Measurements from ENCODE around the gene ACTN3. TPM values are rescaled to one million over a fixed set of nuclear protein-coding genes. Genes with fewer than 3 reads are reported as not detected.
"Not testable (repeated sequence)": the region's sequence is repeated elsewhere in the genome, so short reads cannot be mapped to it uniquely, and the experiment has no call there.

ACTN3 gene
- total RNA-seq, 2 experiments from 2014 or later, result 0.26 to 0.27 TPM

DNA sequence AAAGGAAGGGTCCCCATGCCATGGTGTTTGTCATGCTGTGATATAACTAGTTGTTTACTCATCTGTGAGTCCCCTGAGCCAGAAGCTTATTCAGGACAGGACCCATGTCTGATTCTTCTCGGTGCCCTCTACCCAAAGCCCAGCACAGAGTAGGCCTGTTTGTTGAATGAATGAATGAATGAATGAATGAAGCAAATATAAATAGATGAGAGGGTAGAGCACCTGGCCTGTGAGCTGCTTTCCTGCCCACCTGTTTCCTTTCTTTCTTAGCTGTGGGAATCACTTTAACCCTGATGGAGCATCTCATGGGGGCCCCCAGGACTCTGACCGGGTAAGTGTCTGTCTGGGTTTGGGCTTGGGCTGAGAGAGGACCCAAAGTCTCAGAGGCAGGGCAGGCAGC is 53.5 kb downstream of the ACTN3 start:
- POLR2A ChIA-PET, result no interaction called here
- Mint-ChIP-seq H3K9me3 (ENCODE audit: low read depth) (no peaks in the 10 kb centered on the region), H3K27ac (no peak overlapping the region), H3K4me3 (no peak overlapping the region), H3K36me3 (ENCODE audit: low read depth) (peaks cover 8% of the 10 kb centered on the region), H3K4me1 (peaks cover 3% of the 10 kb centered on the region), H3K27me3 (no peaks in the 10 kb centered on the region)
- ATAC-seq (no peak), DNase-seq (no peak)
- intact Hi-C loops (cut with DNase I, micrococcal nuclease), result no loop called here
- CTCF ChIA-PET, result interaction anchor here (0.6 to 1.0 kb wide), 2 partner anchors 22 to 234 kb away, joined by 3 to 5 read pairs; no protein-coding TSS in a partner anchor

DNA sequence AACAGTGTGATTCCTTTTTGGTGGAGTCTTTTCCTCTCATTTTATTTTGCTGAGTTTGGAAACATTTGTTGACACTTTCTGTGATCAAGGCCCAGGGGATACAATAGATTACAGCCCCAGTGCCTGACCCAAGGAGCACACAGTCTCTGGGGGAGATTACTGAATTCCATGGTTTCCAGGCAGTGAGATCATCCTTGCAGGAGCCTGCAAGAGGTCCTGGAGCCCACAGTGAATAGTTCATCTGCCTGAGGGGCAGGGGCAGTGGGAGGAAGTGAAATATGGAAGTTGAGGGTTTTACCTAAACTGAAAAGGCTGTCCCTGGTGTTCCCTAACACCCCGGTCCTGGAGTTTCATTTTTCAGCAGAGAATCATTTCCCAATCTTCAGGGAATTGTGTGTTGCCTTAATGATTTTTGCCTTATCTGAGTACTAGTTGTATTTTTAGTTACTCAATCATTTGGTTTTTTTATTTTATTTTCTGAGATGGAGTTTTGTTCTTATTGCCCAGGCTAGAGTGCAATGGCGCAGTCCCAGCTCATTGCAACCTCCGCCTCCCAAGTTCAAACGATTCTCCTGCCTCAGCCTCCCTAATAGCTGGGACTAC is 54.0 kb downstream of the ACTN3 start:
- H3K36me3 Mint-ChIP-seq (ENCODE audit: low read depth), result peaks cover 8% of the 10 kb centered on the region
- H3K27ac Mint-ChIP-seq, result no peak overlapping the region
- ChIA-PET POLR2A (interaction anchor here (0.5 kb wide), 1 partner anchor 16 kb away, joined by 4 read pairs; the partner anchor contains the start of gene RBM14), CTCF (interaction anchor here (1.0 kb wide), 1 partner anchor 23 kb away, joined by 5 read pairs; no protein-coding TSS in a partner anchor)
- H3K27me3 Mint-ChIP-seq, result no peaks in the 10 kb centered on the region
- no peaks in the 10 kb centered on the region for H3K9me3 Mint-ChIP-seq (ENCODE audit: low read depth)
- ATAC-seq, result no peak
- no peaks in the 10 kb centered on the region for H3K4me1 Mint-ChIP-seq
- no peak for DNase-seq
- intact Hi-C loops (cut with DNase I, micrococcal nuclease), result no loop called here
- H3K4me3 Mint-ChIP-seq, result no peak overlapping the region

DNA sequence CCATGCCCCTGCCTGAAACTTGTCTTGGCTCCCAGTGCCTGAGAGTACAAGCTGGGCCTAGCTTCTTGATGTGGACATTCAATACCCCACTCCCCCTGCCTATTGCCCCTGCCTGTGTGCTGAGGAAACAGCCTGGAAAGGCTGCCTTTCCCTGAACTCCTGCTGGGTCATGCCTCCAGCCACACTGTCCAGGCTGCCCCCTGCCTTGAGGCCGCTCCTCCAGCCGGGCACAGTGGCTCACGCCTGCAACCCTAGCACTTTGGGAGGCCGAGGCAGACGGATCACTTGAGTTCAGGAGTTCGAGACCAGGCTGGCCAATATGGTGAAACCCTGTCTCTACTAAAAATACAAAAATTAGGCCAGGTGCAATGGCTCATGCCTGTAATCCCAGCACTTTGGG is 56.4 kb downstream of the ACTN3 start:
- POLR2A ChIA-PET, result interaction anchor here (0.5 kb wide), 1 partner anchor 11 kb away, joined by 10 read pairs; no protein-coding TSS in a partner anchor
- Mint-ChIP-seq H3K4me3 (no peak overlapping the region), H3K27me3 (no peaks in the 10 kb centered on the region), H3K9me3 (ENCODE audit: low read depth) (no peaks in the 10 kb centered on the region), H3K4me1 (no peaks in the 10 kb centered on the region), H3K36me3 (ENCODE audit: low read depth) (peaks cover 8% of the 10 kb centered on the region), H3K27ac (no peak overlapping the region)
- CTCF ChIA-PET, result no interaction called here
- ATAC-seq, result no peak
- intact Hi-C loops (cut with DNase I, micrococcal nuclease), result no loop called here
- DNase-seq, result no peak

DNA sequence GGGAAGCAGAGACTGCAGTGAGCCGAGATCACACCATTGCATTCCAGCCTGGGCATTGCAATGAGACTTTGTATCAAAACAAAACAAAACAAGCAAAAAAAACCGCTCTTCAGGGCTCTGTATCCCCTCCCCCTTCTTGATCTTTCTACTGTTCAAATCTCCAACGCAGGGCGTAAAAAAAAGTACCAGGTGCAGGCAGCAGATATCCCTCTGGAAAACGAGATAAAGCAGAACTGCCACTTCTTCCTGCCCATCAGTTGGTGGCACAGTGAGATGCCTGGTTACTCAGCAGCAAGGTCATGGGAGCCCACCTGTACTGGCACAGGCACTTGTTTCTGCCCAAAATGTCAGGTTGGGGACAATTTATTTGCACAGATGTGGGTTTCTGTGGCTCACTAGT is 57.5 kb downstream of the ACTN3 start:
- Mint-ChIP-seq H3K36me3 (ENCODE audit: low read depth) (peaks cover 8% of the 10 kb centered on the region), H3K4me1 (no peaks in the 10 kb centered on the region), H3K27me3 (no peaks in the 10 kb centered on the region), H3K27ac (no peak overlapping the region), H3K4me3 (no peak overlapping the region), H3K9me3 (ENCODE audit: low read depth) (no peaks in the 10 kb centered on the region)
- intact Hi-C loops (cut with DNase I, micrococcal nuclease), result no loop called here
- no peak for DNase-seq
- no peak for ATAC-seq
- ChIA-PET CTCF (no interaction called here), POLR2A (interaction anchor here (0.5 kb wide), 1 partner anchor 52 kb away, joined by 8 read pairs; no protein-coding TSS in a partner anchor)

DNA sequence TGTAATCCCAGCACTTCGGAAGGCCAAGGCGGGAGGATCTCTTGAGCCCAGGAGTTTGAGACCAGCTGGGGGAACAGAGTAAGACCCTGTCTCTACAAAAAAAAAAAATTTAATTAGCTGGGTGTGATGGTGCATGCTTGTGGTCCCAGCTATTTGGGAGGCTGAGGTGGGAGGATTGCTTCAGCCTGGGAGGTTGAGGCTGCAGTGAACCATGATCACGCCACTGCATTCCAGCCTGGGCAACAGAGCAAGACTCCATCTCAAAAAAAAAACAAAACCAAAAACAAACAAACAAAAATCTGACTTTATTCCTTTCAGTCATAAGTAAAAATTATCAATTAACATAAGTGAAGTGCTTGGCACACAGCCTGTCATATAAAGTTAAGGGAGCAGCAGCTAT is 59.9 kb downstream of the ACTN3 start:
- H3K36me3 Mint-ChIP-seq (ENCODE audit: low read depth); H3K27me3 Mint-ChIP-seq; intact Hi-C loops (cut with DNase I, micrococcal nuclease); ATAC-seq; H3K27ac Mint-ChIP-seq; H3K4me3 Mint-ChIP-seq; H3K9me3 Mint-ChIP-seq (ENCODE audit: low read depth); DNase-seq; H3K4me1 Mint-ChIP-seq: not testable (repeated sequence)
- CTCF ChIA-PET, result interaction anchor here (0.8 kb wide), 1 partner anchor 15 kb away, joined by 5 read pairs; no protein-coding TSS in a partner anchor
- POLR2A ChIA-PET, result interaction anchor here (0.8 kb wide), 1 partner anchor 10 kb away, joined by 3 read pairs; the partner anchor contains the start of gene RBM14

DNA sequence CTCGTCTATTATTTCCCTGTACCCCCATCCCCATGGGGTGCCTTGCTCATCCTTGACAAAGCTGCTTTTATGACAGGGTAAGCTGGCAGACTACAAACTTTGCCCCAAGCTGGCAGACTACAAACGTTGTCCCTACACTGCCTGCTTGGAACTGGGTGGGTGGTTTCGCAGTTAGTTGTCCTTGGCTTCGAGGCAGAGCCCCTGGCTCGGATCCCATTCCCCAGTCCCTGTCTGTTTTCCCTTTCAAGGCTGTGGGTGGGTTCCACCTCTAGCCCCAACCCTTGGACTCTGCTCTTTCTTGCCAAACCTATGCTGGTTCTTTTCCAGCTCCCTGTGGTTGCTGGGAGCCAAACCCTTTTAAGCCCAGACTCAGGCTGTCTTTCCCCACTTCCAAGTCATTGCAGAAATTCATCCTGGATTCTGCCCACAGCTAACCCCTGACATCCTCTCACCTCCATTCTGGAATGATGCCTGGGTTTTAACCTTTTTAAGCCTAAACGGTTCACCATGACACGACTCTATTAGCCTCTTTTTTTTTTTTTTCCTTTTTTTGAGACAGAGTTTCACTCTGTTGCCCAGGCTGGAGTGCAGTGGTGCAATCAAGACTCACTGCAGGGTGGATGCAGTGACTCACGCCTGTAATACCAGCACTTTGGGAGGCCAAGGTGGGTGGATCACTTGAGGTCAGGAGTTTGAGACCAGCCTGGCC is 60.6 kb downstream of the ACTN3 start:
- POLR2A ChIA-PET, result interaction anchor here (0.7 to 0.8 kb wide), 2 partner anchors 9 to 22 kb away, joined by 3 to 4 read pairs; partner anchors contain the start of gene RBM14
- no peak for ATAC-seq
- no peak for DNase-seq
- Mint-ChIP-seq H3K9me3 (ENCODE audit: low read depth) (no peaks in the 10 kb centered on the region), H3K27me3 (no peaks in the 10 kb centered on the region), H3K36me3 (ENCODE audit: low read depth) (peaks cover 4% of the 10 kb centered on the region), H3K4me3 (no peak overlapping the region), H3K4me1 (peaks cover 8% of the 10 kb centered on the region), H3K27ac (no peak overlapping the region)
- intact Hi-C loops (cut with DNase I, micrococcal nuclease), result no loop called here
- CTCF ChIA-PET, result interaction anchor here (0.8 kb wide), 1 partner anchor 14 kb away, joined by 5 read pairs; no protein-coding TSS in a partner anchor

DNA sequence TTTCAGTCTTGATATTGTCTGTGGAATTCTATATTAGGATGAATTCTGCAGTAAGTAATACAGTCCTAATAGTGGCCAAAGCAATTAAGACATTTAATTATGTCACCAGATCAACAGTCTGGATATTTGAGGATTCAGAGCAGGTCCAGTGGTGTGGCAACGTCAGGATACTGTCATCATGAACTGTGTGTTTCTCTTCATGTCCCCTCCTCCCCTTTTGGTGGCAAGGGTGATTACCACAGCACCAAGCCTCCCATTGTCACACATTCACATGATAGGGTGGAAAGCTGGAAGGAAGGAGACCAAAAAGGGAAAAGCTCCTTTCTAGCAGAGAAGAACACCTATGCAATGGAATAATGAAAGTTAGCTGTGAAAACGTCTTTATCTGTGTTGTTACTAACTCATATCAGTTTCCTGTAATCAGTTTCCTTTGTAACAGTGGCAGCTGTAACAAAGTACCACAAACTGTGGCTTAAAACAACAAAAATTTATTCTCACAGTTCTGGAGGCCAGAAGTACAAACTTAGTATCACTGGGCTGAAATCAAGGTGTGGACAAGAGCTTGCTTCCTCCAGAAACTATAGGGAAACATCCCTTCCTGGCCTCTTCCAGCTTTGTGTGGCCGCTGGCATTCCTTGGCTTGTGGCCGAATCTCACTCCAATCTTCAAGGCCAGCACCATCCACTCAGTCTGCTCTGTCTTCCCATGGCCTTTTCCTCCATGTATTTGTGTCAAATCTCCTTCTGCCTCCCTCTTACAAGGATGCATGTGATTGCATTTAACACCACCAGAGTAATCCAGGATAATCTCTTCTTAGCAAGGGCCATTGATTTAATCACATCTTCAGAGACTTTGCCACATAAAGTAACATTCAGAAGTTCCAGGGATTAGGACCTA is 63.3 kb downstream of the ACTN3 start:
- Mint-ChIP-seq H3K4me3 (no peak overlapping the region), H3K27me3 (no peaks in the 10 kb centered on the region), H3K4me1 (peaks cover 8% of the 10 kb centered on the region), H3K36me3 (ENCODE audit: low read depth) (peaks cover 2% of the 10 kb centered on the region), H3K9me3 (ENCODE audit: low read depth) (no peaks in the 10 kb centered on the region), H3K27ac (no peak overlapping the region)
- POLR2A ChIA-PET, result interaction anchor here (0.9 kb wide), 1 partner anchor 9 kb away, joined by 3 read pairs; no protein-coding TSS in a partner anchor
- CTCF ChIA-PET, result interaction anchor here (0.6 kb wide), 1 partner anchor 271 kb away, joined by 3 read pairs; no protein-coding TSS in a partner anchor
- DNase-seq (no peak), ATAC-seq (peak; percentile 47)
- intact Hi-C loops (cut with DNase I, micrococcal nuclease), result no loop called here

DNA sequence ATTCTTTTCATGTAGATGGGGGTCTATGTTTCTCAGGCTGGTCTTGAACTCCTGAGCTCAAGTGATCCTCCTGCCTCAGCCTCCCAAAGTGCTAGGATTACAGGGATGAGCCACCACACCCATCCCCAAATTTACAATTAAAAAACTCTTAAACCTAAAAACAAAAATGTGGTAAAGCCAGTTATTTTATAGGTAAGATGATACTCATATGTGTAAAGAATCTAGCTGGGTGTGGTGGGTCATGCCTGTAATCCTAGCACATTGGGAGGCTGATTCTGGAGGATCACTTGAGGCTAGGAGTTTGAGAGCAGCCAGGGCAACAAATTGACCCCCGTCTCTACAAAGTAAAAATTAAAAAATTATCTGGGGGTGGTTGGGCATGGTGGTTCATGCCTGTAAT is 65.8 kb downstream of the ACTN3 start:
- DNase-seq (no peak), ATAC-seq (no peak)
- no peaks in the 10 kb centered on the region for H3K9me3 Mint-ChIP-seq (ENCODE audit: low read depth)
- no peaks in the 10 kb centered on the region for H3K27me3 Mint-ChIP-seq
- CTCF ChIA-PET, result interaction anchor here (0.6 to 1.5 kb wide), 3 partner anchors 14 to 669 kb away, joined by 3 read pairs; no protein-coding TSS in a partner anchor
- peaks cover 21% of the 10 kb centered on the region for H3K36me3 Mint-ChIP-seq (ENCODE audit: low read depth)
- POLR2A ChIA-PET, result no interaction called here
- H3K4me3 Mint-ChIP-seq, result no peak overlapping the region
- intact Hi-C loops (cut with DNase I, micrococcal nuclease), result no loop called here
- H3K27ac Mint-ChIP-seq, result no peak overlapping the region
- peaks cover 12% of the 10 kb centered on the region for H3K4me1 Mint-ChIP-seq

Other genes starting within 250 kb of the ACTN3 start
- gene CD248, start 229.9 kb upstream of the ACTN3 start, total RNA-seq, result under 1 TPM; 0.23 to 0.26 TPM
- gene RIN1, start 210.5 kb upstream of the ACTN3 start, total RNA-seq, result 1 to 10 TPM; 1.5 to 1.6 TPM
- 10 to 100 TPM; 29.2 to 30.2 TPM for gene BRMS1, start 201.8 kb upstream of the ACTN3 start, total RNA-seq
- 1 to 10 TPM; 6.0 to 8.5 TPM for gene B4GAT1, start 199.3 kb upstream of the ACTN3 start, total RNA-seq
- 10 to 100 TPM; 13.6 to 14.4 TPM for gene SLC29A2, start 175.1 kb upstream of the ACTN3 start, total RNA-seq
- under 1 TPM; 0.07 TPM for gene NPAS4, start 125.9 kb upstream of the ACTN3 start, total RNA-seq
- 100 to 1,000 TPM; 115 to 120 TPM for gene MRPL11, start 108.1 kb upstream of the ACTN3 start, total RNA-seq
- gene PELI3, start 80.0 kb upstream of the ACTN3 start, total RNA-seq, result 1 to 10 TPM; 5.7 to 7.0 TPM
- 10 to 100 TPM; 87.1 to 91.9 TPM for gene DPP3, start 66.5 kb upstream of the ACTN3 start, total RNA-seq
- gene BBS1, start 36.3 kb upstream of the ACTN3 start, total RNA-seq, result 10 to 100 TPM in 1 of 2 experiments, 1 to 10 TPM in 1; 9.4 to 10.7 TPM
- gene ZDHHC24, start 855 bp upstream of the ACTN3 start, total RNA-seq, result 10 to 100 TPM in 1 of 2 experiments, 1 to 10 TPM in 1; 9.7 to 11.3 TPM
- 1 to 10 TPM; 1.3 to 2.0 TPM for gene CTSF, start 21.7 kb downstream of the ACTN3 start, total RNA-seq
- under 1 TPM; 0.09 to 0.14 TPM for gene CCDC87, start 46.2 kb downstream of the ACTN3 start, total RNA-seq
- gene CCS, start 46.3 kb downstream of the ACTN3 start, total RNA-seq, result 10 to 100 TPM; 16.3 to 24.0 TPM
- 100 to 1,000 TPM; 122 to 137 TPM for gene RBM14, start 69.7 kb downstream of the ACTN3 start, total RNA-seq
- gene RBM4, start 91.8 kb downstream of the ACTN3 start, total RNA-seq, result 100 to 1,000 TPM; 104 to 122 TPM
- 10 to 100 TPM; 14.7 to 14.8 TPM for gene RBM4B, start 131.0 kb downstream of the ACTN3 start, total RNA-seq
- 1 to 10 TPM; 1.3 to 1.6 TPM for gene SPTBN2, start 182.3 kb downstream of the ACTN3 start, total RNA-seq